B cell (primary cell): ENCODE data around the gene TOMM6. TPM values are rescaled to one million over a fixed set of nuclear protein-coding genes. Genes with fewer than 3 reads are reported as not detected.

Experiments used
- ATAC-seq: fragments of 200-7000 bp; cut with Tn5 transposase; one replicate; pipeline ENCODE4 v1.10.0; 2021; ENCODE audit warnings: low read depth, mild to moderate bottlenecking, moderate number of reproducible peaks, moderate library complexity
- CTCF ChIA-PET: fragments of 350-600 bp; sonication (Branson Sonifier 250); formaldehyde crosslinking; loops from one replicate; lab custom pipeline; 2021; ENCODE audit warnings: antibody characterized with exemption, inconsistent platforms; lab: Charles Lee
- POLR2A ChIA-PET: fragments of 350-600 bp; sonication (Branson Sonifier 250); formaldehyde crosslinking; loops from one replicate; lab custom pipeline; 2021; ENCODE audit warnings: antibody characterized with exemption; lab: Charles Lee
- DNase-seq: peaks from one replicate; pipeline ENCODE4 v3.0.0; 2013
- H2AFZ ChIP-seq: 2 replicates; pipeline ENCODE4 v1.6.1; 2012; ENCODE audit warnings: mild to moderate bottlenecking, low read depth, low read length; ENCODE audit not compliant: insufficient read depth, poor library complexity, severe bottlenecking
- H3K27ac ChIP-seq, 2 donors: 1 replicate in 1 of 2; 2 replicates in 1 of 2; pipeline ENCODE4 v1.5.1; 2012 to 2013; ENCODE audit warnings: low read length in 2 of 2, mild to moderate bottlenecking in 2 of 2, moderate library complexity in 1 of 2
- H3K27me3 ChIP-seq, 4 experiments: fragments of 200-600 bp in 1 of 4; sonication (generic) in 1 of 4; replicated peaks in 1 of 4; 1 replicate in 2 of 4; 2 replicates in 2 of 4; pipeline versions ENCODE4 v1.6.1 to v1.7.0; 2013 to 2016; ENCODE audit warnings: low read length in 3 of 4, mild to moderate bottlenecking in 2 of 4, mixed read lengths in 1 of 4, moderate library complexity in 1 of 4; ENCODE audit not compliant: insufficient read depth in 4 of 4, control insufficient read depth in 3 of 4; ENCODE audit errors: control extremely low read depth in 1 of 4
- H3K36me3 ChIP-seq, 2 experiments: replicated peaks in 1 of 2; 1 replicate in 1 of 2; 2 replicates in 1 of 2; pipeline versions ENCODE4 v1.6.1 to v1.7.1; 2013; ENCODE audit warnings: low read length in 1 of 2; ENCODE audit not compliant: insufficient read depth in 2 of 2, control insufficient read depth in 1 of 2; ENCODE audit errors: control extremely low read depth in 1 of 2, extremely low read depth in 1 of 2
- H3K4me1 ChIP-seq, 2 donors: fragments of 200-600 bp in 1 of 2; sonication (generic) in 1 of 2; 1 replicate in 1 of 2; 2 replicates in 1 of 2; pipeline versions ENCODE4 v1.5.1 to v1.6.1; 2013 to 2017; ENCODE audit warnings: low read length in 2 of 2; ENCODE audit not compliant: control insufficient read depth in 2 of 2, insufficient read depth in 2 of 2
- H3K4me2 ChIP-seq: replicated peaks from 2 replicates; pipeline ENCODE3; 2012; ENCODE audit warnings: mild to moderate bottlenecking, low read depth, low read length; ENCODE audit not compliant: poor library complexity, severe bottlenecking
- H3K4me3 ChIP-seq, 5 experiments: fragments of 200-600 bp in 1 of 5; sonication (generic) in 1 of 5; 1 replicate in 3 of 5; 2 replicates in 2 of 5; pipeline versions ENCODE4 v1.5.1 to v1.7.0; 2011 to 2016; ENCODE audit warnings: low read length in 4 of 5, mild to moderate bottlenecking in 4 of 5, low read depth in 2 of 5, control low read depth in 1 of 5, moderate library complexity in 1 of 5; ENCODE audit not compliant: insufficient read depth in 1 of 5; ENCODE audit errors: control extremely low read depth in 1 of 5, extremely low read depth in 1 of 5
- H3K79me2 ChIP-seq: fragments of 200-600 bp; sonication (generic); one replicate; pipeline ENCODE4 v1.6.0; 2016; ENCODE audit warnings: low read length; ENCODE audit not compliant: control insufficient read depth, insufficient read depth
- H3K9ac ChIP-seq: fragments of 200-600 bp; sonication (generic); 2 replicates; pipeline ENCODE4 v1.6.1; 2017; ENCODE audit warnings: mild to moderate bottlenecking, low read length, moderate library complexity
- H3K9me3 ChIP-seq, 3 donors: one replicate each; pipeline versions ENCODE4 v1.6.1 to v1.7.1; 2013; ENCODE audit warnings: low read length in 2 of 3; ENCODE audit not compliant: control insufficient read depth in 2 of 3, insufficient read depth in 1 of 3; ENCODE audit errors: control extremely low read depth in 1 of 3
- H4K20me1 ChIP-seq: 2 replicates; pipeline ENCODE4 v1.6.0; 2012; ENCODE audit warnings: mild to moderate bottlenecking, low read length; ENCODE audit not compliant: insufficient read depth, control insufficient read depth, poor library complexity, severe bottlenecking
- H3K27ac Mint-ChIP-seq: one replicate; pipeline ENCODE4 v1.8.0; 2021; ENCODE audit warnings: mixed read lengths
- H3K27me3 Mint-ChIP-seq: one replicate; pipeline ENCODE4 v1.8.0; 2021; ENCODE audit warnings: mixed read lengths
- H3K4me1 Mint-ChIP-seq: one replicate; pipeline ENCODE4 v1.8.0; 2021; ENCODE audit warnings: mixed read lengths
- H3K4me3 Mint-ChIP-seq: one replicate; pipeline ENCODE4 v1.8.0; 2021; ENCODE audit warnings: mixed read lengths
- H3K9me3 Mint-ChIP-seq: one replicate; pipeline ENCODE4 v1.8.0; 2022; ENCODE audit warnings: mixed read lengths; ENCODE audit not compliant: insufficient read depth
- EZH2 ChIP-seq: IDR thresholded peaks from 2 replicates; pipeline ENCODE4 v1.6.1; 2012; ENCODE audit warnings: borderline replicate concordance, low read depth, mild to moderate bottlenecking, moderate library complexity, low read length; ENCODE audit not compliant: insufficient read depth, poor library complexity, severe bottlenecking
- WGBS: methylation state at CpG from one replicate; pipeline ENCODE4 v1.1.5; 2013; ENCODE audit warnings: missing lambda C conversion rate; ENCODE audit not compliant: insufficient coverage; 5-methylcytosine and 5-hydroxymethylcytosine counted together
- intact Hi-C: fragments of 100-400 bp; cut with micrococcal nuclease; formaldehyde crosslinking; loops from one replicate; pipeline ENCODE4 v1.10.0; 2022
- polyA plus RNA-seq: library from polyadenylated mRNA; depleted of rRNA; stranded (reverse); fragments of >200 nt; gene quantifications from 2 replicates; pipeline ENCODE4 v1.2.3, GENCODE V29; 2012
- total RNA-seq, 2 donors: library from RNA; stranded (reverse); fragments of 120-200 nt in 1 of 2; gene quantifications; 1 replicate in 1 of 2; 2 replicates in 1 of 2; pipeline versions ENCODE4 v1.2.3 to v1.2.4, GENCODE V29; 2013 to 2022
- TF ChIP-seq, protein P1 (sequence below): fragments of 200-600 bp; IDR thresholded peaks from one replicate; pipeline ENCODE4 v1.8.0; 2022; ENCODE audit warnings: antibody characterized with exemption, mild to moderate bottlenecking

TOMM6 gene
- total and polyA plus RNA-seq, 2 donors (not counting 1 experiment from before 2014, with no cell fraction given): 117 to 239 TPM

- Mint-ChIP-seq H3K27me3 (no peaks in the 10 kb centered on the region), H3K4me1 (no peaks in the 10 kb centered on the region), H3K27ac (no peak overlapping the region), H3K4me3 (no peak overlapping the region), H3K9me3 (no peaks in the 10 kb centered on the region)
- no peak for ATAC-seq
- Histone ChIP-seq H3K79me2 (no peaks in the 10 kb centered on the region), H3K4me1 (no peaks in the 10 kb centered on the region), H3K27ac (no peak overlapping the region), H3K4me2 (no peak overlapping the region), H2AFZ (no peak overlapping the region), H3K4me3 (no peak overlapping the region), H3K27me3 (no peaks in the 10 kb centered on the region), H3K9ac (no peak overlapping the region), H3K36me3 (no peaks in the 10 kb centered on the region), H4K20me1 (no peaks in the 10 kb centered on the region), H3K9me3 (no peaks in the 10 kb centered on the region)
- intact Hi-C loops: no loop called here
- POLR2A ChIA-PET: interaction anchor here (0.6 kb wide), 2 partner anchors 15 to 82 kb away, joined by 3 to 4 read pairs; no protein-coding TSS in a partner anchor
- WGBS: 90% methylated on average over 6 of the region's 6 CpGs
- no peak for DNase-seq
- no peak for TF ChIP-seq EZH2
- TF ChIP-seq, protein P1, sequence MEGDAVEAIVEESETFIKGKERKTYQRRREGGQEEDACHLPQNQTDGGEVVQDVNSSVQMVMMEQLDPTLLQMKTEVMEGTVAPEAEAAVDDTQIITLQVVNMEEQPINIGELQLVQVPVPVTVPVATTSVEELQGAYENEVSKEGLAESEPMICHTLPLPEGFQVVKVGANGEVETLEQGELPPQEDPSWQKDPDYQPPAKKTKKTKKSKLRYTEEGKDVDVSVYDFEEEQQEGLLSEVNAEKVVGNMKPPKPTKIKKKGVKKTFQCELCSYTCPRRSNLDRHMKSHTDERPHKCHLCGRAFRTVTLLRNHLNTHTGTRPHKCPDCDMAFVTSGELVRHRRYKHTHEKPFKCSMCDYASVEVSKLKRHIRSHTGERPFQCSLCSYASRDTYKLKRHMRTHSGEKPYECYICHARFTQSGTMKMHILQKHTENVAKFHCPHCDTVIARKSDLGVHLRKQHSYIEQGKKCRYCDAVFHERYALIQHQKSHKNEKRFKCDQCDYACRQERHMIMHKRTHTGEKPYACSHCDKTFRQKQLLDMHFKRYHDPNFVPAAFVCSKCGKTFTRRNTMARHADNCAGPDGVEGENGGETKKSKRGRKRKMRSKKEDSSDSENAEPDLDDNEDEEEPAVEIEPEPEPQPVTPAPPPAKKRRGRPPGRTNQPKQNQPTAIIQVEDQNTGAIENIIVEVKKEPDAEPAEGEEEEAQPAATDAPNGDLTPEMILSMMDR: no peak
- CTCF ChIA-PET: interaction anchor here (0.7 kb wide), 1 partner anchor 15 kb away, joined by 3 read pairs; no protein-coding TSS in a partner anchor
Measured at GRCh38 chr6:41748102-41748477, 39.4 kb upstream of the TOMM6 start.

- POLR2A ChIA-PET: interaction anchor here (0.6 kb wide), 1 partner anchor 82 kb away, joined by 3 read pairs; no protein-coding TSS in a partner anchor
- Histone ChIP-seq H3K4me1 (no peaks in the 10 kb centered on the region), H3K27ac (no peak overlapping the region), H3K36me3 (no peaks in the 10 kb centered on the region), H3K9ac (no peak overlapping the region), H2AFZ (no peak overlapping the region), H3K9me3 (no peaks in the 10 kb centered on the region), H3K4me3 (no peak overlapping the region), H3K27me3 (no peaks in the 10 kb centered on the region), H3K79me2 (no peaks in the 10 kb centered on the region), H4K20me1 (no peaks in the 10 kb centered on the region), H3K4me2 (no peak overlapping the region)
- H3K27me3 Mint-ChIP-seq: no peaks in the 10 kb centered on the region
- intact Hi-C loops: no loop called here
- H3K27ac Mint-ChIP-seq: no peak overlapping the region
- ATAC-seq: no peak
- DNase-seq: no peak
- 94% methylated on average over 3 of the region's 3 CpGs for WGBS
- no peaks in the 10 kb centered on the region for H3K4me1 Mint-ChIP-seq
- no peak overlapping the region for H3K4me3 Mint-ChIP-seq
- no peaks in the 10 kb centered on the region for H3K9me3 Mint-ChIP-seq
- CTCF ChIA-PET: interaction anchor here (0.7 kb wide), 1 partner anchor 14 kb away, joined by 3 read pairs; no protein-coding TSS in a partner anchor
- TF ChIP-seq, protein P1: no peak
- no peak for TF ChIP-seq EZH2
Measured at GRCh38 chr6:41748542-41748941, 39.0 kb upstream of the TOMM6 start.
